Fibroblast of pulmonary artery (primary cell): ENCODE data around the gene NABP2.

Experiments
- DNase-seq: peaks from one replicate; pipeline ENCODE4 v3.0.0-alpha.2; 2010; ENCODE audit warnings: low read depth
- H3K4me3 ChIP-seq: replicated peaks from 2 replicates; pipeline ENCODE4 v1.5.1; 2011; ENCODE audit warnings: low read depth, mild to moderate bottlenecking, control low read depth, low read length, moderate library complexity
- CTCF ChIP-seq: IDR thresholded peaks from 2 replicates; pipeline ENCODE4 v1.5.1; 2011; ENCODE audit warnings: mild to moderate bottlenecking, control low read depth, low read length, inconsistent platforms; ENCODE audit errors: missing control alignments

Gene NABP2

DNA sequence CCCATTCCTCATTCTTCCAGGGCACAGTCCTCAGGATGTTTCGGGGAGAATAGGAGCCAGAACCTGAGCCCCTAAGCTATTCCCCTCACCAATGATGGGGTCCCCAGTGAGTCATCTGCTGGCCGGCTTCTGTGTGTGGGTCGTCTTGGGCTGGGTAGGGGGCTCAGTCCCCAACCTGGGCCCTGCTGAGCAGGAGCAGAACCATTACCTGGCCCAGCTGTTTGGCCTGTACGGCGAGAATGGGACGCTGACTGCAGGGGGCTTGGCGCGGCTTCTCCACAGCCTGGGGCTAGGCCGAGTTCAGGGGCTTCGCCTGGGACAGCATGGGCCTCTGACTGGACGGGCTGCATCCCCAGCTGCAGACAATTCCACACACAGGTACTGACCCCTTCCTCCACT, 7.0 kb downstream of the NABP2 start:
- no peak overlapping the region for H3K4me3 ChIP-seq
- TF ChIP-seq CTCF: no peak
- no peak for DNase-seq

- TF ChIP-seq CTCF: no peak
- no peak overlapping the region for H3K4me3 ChIP-seq
- DNase-seq: no peak
Observed at GRCh38 chr12:56234746-56235436, 10.7 kb downstream of the NABP2 start.

DNA sequence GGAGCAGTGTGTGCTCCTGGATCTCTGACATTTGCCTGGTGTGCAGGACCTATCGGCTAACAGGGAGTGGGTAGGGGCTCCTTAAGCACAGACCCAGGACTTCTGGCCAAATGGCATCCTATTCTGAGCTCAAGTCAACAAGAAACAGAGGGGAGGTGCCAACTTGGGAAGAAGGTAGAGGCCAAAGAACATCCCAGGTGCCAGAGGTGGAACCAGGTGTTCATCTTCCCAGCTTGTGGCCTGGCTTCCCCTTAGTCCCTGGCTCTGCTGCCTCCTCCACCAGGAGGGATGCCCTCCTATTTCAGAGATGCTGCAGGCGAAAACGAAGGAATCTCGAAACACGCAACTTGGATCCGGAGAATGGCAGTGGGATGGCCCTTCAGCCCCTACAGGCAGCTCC, 11.9 kb downstream of the NABP2 start:
- no peak for DNase-seq
- TF ChIP-seq CTCF: no peak
- no peak overlapping the region for H3K4me3 ChIP-seq

DNA sequence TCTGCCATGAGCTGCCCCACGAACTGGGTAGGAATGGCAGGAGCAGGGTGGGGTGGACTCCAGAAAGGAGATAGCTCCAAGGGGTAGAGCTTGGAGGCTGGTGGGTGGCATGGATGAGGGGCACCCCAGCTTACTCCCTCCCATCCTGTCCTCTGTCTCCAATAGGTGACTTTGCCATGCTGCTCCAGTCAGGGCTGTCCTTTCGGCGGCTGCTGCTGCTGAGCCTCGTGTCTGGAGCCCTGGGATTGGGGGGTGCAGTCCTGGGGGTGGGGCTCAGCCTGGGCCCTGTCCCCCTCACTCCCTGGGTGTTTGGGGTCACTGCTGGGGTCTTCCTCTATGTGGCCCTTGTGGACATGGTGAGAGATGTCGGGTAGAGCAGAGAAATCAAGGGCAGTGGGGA, 12.8 kb downstream of the NABP2 start:
- no peak for DNase-seq
- no peak for TF ChIP-seq CTCF

GRCh38 chr12:56237552-56237951, 13.4 kb downstream of the NABP2 start:
- no peak for TF ChIP-seq CTCF
- no peak overlapping the region for H3K4me3 ChIP-seq
- no peak for DNase-seq

More for the DNA sequence above, 12.8 kb downstream of the NABP2 start:
- H3K4me3 ChIP-seq: no peak overlapping the region

GRCh38 chr12:56241424-56242303, 17.5 kb downstream of the NABP2 start:
- no peak for TF ChIP-seq CTCF
- no peak overlapping the region for H3K4me3 ChIP-seq
- DNase-seq: no peak

DNA sequence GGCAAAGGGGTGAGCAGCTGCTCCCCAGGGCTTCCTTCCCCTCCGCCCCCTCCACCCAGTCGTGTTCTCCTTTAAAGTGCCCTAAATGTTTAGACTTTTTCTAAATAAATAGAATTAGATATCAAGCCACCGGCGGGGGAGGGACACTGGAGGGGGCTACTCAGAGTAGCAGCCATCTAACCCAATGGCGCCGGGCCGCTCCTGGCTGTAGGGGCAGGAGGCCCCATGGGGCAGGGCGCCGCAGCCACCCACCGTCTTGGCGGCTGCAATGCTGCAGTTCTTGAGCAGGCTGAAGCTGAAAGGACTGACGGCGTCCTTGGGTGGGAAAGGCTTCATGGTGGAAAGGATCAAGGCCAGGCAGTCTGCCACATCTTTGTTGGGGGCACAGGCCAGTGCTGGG, 18.8 kb downstream of the NABP2 start:
- no peak overlapping the region for H3K4me3 ChIP-seq
- DNase-seq: no peak
- no peak for TF ChIP-seq CTCF
